ENCODE data around the gene HPCAL1.

HPCAL1 gene

DNA sequence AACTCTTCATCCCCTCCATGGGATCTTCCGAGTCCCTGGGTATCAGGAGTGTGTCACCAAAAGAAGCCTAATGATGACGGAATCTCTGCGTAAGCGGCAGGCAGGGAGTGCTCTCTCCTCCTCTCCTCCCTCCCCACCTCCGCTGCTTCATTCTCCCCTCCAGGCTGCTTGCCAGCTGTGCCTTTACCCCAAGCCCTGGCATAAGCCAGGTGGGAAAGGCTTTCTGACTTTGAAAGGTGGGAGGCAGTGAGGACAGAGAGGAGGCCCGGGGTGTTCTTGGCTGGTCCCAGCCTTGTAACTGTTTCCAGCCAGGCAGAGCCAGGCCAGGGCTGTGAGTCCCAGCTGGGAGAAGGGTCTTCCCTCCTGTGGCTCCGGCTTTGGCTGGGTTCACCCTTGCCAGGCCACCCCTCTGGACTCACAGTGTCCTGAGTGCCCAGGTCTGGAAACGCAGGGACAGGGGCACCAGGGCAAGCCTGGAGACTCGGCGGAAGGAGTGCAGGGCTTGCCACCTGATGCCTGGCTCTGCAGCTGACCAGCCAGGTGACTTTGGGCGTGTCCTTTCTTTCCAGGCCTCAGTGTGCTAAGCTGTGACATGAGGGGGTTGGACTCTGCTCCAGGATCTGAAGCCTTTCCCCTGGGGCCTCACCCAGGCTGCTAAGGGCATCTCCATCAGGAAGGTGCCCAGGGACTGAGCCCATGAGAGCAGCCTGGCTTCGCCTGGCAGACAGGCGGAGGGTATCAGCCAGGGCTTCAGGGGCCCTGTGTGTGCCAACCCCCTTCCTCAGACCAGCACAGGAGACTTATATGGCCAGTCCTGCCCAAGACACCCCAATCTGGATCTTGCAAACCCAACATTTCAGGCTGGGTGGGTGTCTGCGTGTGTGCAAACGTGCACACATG lies 32.7 kb upstream of the HPCAL1 start:
- no peak overlapping the region for H3K4me3 ChIP-seq (replicated peaks in 1 of 2; ENCODE audit: low read depth in 2 of 2, low read length in 2 of 2)
- TF ChIP-seq, protein P1, sequence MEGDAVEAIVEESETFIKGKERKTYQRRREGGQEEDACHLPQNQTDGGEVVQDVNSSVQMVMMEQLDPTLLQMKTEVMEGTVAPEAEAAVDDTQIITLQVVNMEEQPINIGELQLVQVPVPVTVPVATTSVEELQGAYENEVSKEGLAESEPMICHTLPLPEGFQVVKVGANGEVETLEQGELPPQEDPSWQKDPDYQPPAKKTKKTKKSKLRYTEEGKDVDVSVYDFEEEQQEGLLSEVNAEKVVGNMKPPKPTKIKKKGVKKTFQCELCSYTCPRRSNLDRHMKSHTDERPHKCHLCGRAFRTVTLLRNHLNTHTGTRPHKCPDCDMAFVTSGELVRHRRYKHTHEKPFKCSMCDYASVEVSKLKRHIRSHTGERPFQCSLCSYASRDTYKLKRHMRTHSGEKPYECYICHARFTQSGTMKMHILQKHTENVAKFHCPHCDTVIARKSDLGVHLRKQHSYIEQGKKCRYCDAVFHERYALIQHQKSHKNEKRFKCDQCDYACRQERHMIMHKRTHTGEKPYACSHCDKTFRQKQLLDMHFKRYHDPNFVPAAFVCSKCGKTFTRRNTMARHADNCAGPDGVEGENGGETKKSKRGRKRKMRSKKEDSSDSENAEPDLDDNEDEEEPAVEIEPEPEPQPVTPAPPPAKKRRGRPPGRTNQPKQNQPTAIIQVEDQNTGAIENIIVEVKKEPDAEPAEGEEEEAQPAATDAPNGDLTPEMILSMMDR (IDR thresholded peaks at IDR 0.05; ENCODE audit: low read depth, low read length), result no peak
- DNase-seq (ENCODE audit: low read depth in 2 of 2), result no peak

DNA sequence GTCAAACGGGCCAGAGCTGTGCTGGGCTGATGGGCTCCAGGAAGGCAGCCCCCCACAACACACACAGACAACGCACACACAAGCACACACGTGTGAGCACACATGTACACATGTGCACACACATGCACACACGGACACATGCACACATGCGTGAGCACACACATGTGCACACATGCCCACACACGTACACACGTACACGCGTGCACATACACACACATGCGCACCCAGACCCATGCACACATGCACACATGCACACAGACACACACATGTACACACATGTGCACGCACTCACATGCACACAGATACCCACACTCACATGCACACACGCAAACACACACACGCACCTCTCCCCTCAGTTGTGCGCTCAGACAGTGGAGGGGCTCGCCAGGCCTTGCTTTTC lies 31.2 kb upstream of the HPCAL1 start:
- DNase-seq (ENCODE audit: low read depth in 2 of 2), result no peak
- TF ChIP-seq, protein P1 (IDR thresholded peaks at IDR 0.05; ENCODE audit: low read depth, low read length), result no peak
- H3K4me3 ChIP-seq (replicated peaks in 1 of 2; ENCODE audit: low read depth in 2 of 2, low read length in 2 of 2), result no peak overlapping the region

DNA sequence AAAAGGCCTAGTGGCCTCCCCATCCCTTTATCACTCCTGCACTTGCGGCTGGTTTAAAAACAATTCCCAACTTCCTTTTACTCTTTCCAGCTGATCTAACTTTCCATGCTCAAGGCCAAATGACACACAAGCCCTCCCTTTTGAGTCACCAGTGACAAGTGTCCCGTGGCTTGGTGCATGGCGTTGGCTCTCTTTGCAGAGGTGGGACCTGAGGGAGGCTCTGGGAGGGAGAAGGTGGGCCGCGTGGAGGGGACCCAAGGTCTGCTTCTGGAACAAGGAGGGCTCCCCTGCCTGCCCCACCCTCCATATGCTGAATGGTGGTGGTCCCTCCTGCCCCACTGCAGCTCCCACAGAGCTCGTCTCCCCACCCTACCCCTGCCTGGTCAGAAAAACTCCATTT lies 30.8 kb upstream of the HPCAL1 start:
- H3K4me3 ChIP-seq (replicated peaks in 1 of 2; ENCODE audit: low read depth in 2 of 2, low read length in 2 of 2), result no peak overlapping the region
- TF ChIP-seq, protein P1 (IDR thresholded peaks at IDR 0.05; ENCODE audit: low read depth, low read length), result no peak
- DNase-seq (ENCODE audit: low read depth in 2 of 2), result no peak

DNA sequence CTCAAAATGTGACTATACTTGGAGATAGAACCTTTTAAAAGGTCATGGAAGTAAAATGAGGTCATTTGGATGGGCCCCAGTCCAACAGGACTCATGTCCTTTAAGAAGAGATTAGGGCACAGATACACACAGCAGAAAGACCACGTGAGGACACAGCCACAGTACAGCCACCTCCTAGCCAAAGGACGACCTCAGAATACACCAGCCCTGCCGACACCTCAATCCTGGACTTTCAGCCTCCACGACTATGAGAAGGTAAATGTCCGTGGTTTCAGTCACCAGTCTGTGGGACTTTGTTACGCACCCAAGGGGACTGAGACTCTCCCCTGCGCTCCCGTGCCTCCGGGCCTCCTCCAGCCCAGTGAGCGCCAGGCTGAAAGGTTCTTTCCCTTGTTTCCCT lies 30.2 kb upstream of the HPCAL1 start:
- H3K4me3 ChIP-seq (replicated peaks in 1 of 2; ENCODE audit: low read depth in 2 of 2, low read length in 2 of 2), result no peak overlapping the region
- TF ChIP-seq, protein P1 (IDR thresholded peaks at IDR 0.05; ENCODE audit: low read depth, low read length), result no peak
- DNase-seq (ENCODE audit: low read depth in 2 of 2), result no peak

DNA sequence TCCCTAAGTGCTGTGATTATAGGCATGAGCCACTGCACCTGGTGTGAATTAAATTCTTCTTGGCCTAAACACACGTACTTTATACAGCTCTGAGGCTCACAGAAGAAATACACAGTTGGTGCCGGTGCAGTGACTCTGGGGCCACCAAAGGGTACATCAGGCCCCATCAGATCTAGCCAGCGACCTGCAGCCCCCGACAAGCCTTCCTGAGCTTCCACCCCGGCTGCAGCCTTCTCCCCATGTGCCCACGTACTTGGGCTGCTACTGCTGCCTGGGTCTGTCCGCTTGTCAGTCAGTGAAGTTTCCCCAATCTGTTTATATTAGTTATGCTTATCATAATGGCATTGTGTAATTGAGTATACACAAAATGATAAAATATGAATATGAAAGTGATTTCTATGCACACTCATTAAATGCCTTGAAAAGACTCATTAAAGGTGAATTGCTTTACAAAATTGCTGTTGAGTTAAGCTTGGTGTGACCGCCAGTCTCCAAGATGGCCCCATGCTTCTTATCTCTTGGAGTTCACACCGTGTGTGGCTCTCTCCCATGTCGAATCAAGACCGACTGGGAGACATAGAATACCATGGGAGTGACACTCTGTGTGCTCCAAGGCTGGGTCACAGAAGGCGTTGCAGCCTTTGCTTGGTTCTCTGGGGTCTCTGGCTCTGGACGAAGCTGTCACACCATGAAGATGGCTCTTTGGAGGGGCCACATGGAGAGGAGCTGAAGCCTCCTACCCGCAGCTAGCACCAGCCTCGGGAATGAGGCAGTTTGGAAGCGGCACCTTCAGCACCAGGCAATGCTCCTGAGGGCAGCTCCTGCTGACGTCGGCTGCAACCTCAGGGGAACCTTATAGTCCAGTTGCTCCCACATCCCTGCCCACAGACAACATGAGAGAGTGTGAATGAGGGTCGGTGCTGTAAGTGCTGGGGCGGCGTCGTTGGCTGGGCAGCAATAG lies 29.2 kb upstream of the HPCAL1 start:
- no peak overlapping the region for H3K4me3 ChIP-seq (replicated peaks in 1 of 2; ENCODE audit: low read depth in 2 of 2, low read length in 2 of 2)
- TF ChIP-seq, protein P1 (IDR thresholded peaks at IDR 0.05; ENCODE audit: low read depth, low read length), result no peak
- no peak for DNase-seq (ENCODE audit: low read depth in 2 of 2)

DNA sequence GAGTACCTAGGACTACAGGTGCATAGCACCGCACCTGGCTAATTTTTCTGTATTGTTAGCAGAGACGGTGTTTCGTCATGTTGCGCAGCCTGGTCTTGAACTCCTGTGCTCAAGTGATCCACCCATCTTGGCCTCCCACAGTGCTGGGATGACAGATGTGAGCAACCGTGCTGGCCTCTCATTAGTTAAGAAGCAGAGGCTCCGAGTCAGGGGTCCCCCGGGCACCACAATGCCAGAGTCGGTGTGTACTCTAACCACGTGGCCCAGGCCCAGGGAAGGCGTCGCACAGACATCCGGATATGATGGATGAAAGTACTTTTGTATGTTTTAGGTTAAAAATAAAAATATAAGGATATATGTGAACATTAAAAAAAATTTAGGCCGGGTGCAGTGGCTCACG lies 28.3 kb upstream of the HPCAL1 start:
- no peak for DNase-seq (ENCODE audit: low read depth in 2 of 2)
- no peak overlapping the region for H3K4me3 ChIP-seq (replicated peaks in 1 of 2; ENCODE audit: low read depth in 2 of 2, low read length in 2 of 2)
- TF ChIP-seq, protein P1 (IDR thresholded peaks at IDR 0.05; ENCODE audit: low read depth, low read length), result no peak
